Mammary epithelial cell (primary cell): ENCODE data around the gene CCDC85C.

Experiments used
- CTCF ChIP-seq, 2 donors: IDR thresholded peaks in 1 of 2; conservative IDR thresholded peaks in 1 of 2; 2 replicates each; pipeline ENCODE4 v1.5.1; 2011 to 2012; ENCODE audit warnings: inconsistent platforms in 2 of 2, low read length in 2 of 2, mild to moderate bottlenecking in 2 of 2, control low read depth in 1 of 2, low read depth in 1 of 2; ENCODE audit not compliant: insufficient read depth in 1 of 2; ENCODE audit errors: extremely low read depth in 1 of 2
- EZH2 ChIP-seq: IDR thresholded peaks from 2 replicates; pipeline ENCODE4 v1.6.1; 2012; ENCODE audit warnings: low read length, inconsistent platforms, borderline replicate concordance

GRCh38 chr14:99527026-99527425 lies 77.0 kb downstream of the CCDC85C start:
- TF ChIP-seq CTCF (conservative IDR thresholded peaks at IDR 0.05 in 1 of 2, IDR thresholded peaks at IDR 0.05 in 1 of 2; ENCODE audit: extremely low read depth in 1 of 2, insufficient read depth in 1 of 2, low read depth in 1 of 2, low read length in 2 of 2): no peak
- TF ChIP-seq EZH2: no peak
